Neural cell (in vitro differentiated cells): ENCODE measurements around the gene TRAPPC6A. TPM values are rescaled to one million over a fixed set of nuclear protein-coding genes. Genes with fewer than 3 reads are reported as not detected.

Experiments
- H2AFZ ChIP-seq: fragments of 200-600, 300-800 bp; sonication (generic), shearing (Covaris generic); 2 replicates; pipeline ENCODE4 v1.6.0; 2014; ENCODE audit warnings: low read depth, mild to moderate bottlenecking, antibody characterized with exemption, low read length, moderate library complexity
- H3F3A ChIP-seq: fragments of 200-600 bp; shearing (Covaris generic); 2 replicates; pipeline ENCODE4 v1.6.1; 2016; ENCODE audit warnings: mild to moderate bottlenecking, moderate library complexity, mixed read lengths, antibody characterized with exemption, low read length; ENCODE audit not compliant: insufficient read depth, poor library complexity, severe bottlenecking
- H3K27ac ChIP-seq: fragments of 200-600, 300-800 bp; sonication (generic), shearing (Covaris generic); 2 replicates; pipeline ENCODE4 v1.5.1; 2014; ENCODE audit warnings: mild to moderate bottlenecking, low read length, moderate library complexity
- H3K27me3 ChIP-seq: fragments of 300-800, 200-600 bp; sonication (generic), shearing (Covaris generic); 2 replicates; pipeline ENCODE4 v1.6.0; 2014; ENCODE audit warnings: mild to moderate bottlenecking, low read depth, low read length, moderate library complexity; ENCODE audit not compliant: insufficient read depth
- H3K36me3 ChIP-seq: fragments of 300-800, 200-600 bp; sonication (generic), shearing (Covaris generic); 2 replicates; pipeline ENCODE4 v1.5.1; 2014; ENCODE audit warnings: mild to moderate bottlenecking, antibody characterized with exemption, low read length, moderate library complexity; ENCODE audit not compliant: insufficient read depth
- H3K4me2 ChIP-seq: fragments of 300-800, 200-600 bp; sonication (generic), shearing (Covaris generic); 2 replicates; pipeline ENCODE4 v1.6.0; 2014; ENCODE audit warnings: mild to moderate bottlenecking, low read length
- H3K4me3 ChIP-seq: fragments of 300-800, 200-600 bp; sonication (generic), shearing (Covaris generic); 2 replicates; pipeline ENCODE4 v1.5.1; 2014; ENCODE audit warnings: mild to moderate bottlenecking, low read length, moderate library complexity
- H3K79me2 ChIP-seq: fragments of 200-600 bp; shearing (Covaris generic); replicated peaks from 2 replicates; pipeline ENCODE4 v1.6.0; 2014; ENCODE audit warnings: mild to moderate bottlenecking, low read length, moderate library complexity; ENCODE audit not compliant: insufficient read depth
- H3K9ac ChIP-seq: fragments of 300-800, 200-600 bp; sonication (generic), shearing (Covaris generic); 2 replicates; pipeline ENCODE4 v1.6.1; 2016; ENCODE audit warnings: mild to moderate bottlenecking, low read length, mixed read lengths
- H3K9me2 ChIP-seq: fragments of 200-600 bp; shearing (Covaris generic); 2 replicates; pipeline ENCODE4 v1.6.1; 2016; ENCODE audit warnings: mild to moderate bottlenecking, low read length, mixed read lengths; ENCODE audit not compliant: insufficient read depth
- H3K9me3 ChIP-seq: fragments of 200-600, 300-800 bp; sonication (generic), shearing (Covaris generic); 2 replicates; pipeline ENCODE4 v1.6.1; 2016; ENCODE audit warnings: mild to moderate bottlenecking, mixed run types, low read length, moderate library complexity, mixed read lengths
- H4K20me1 ChIP-seq: fragments of 200-600 bp; shearing (Covaris generic); 2 replicates; pipeline ENCODE4 v1.6.1; 2016; ENCODE audit warnings: mild to moderate bottlenecking, mixed run types; ENCODE audit not compliant: insufficient read depth
- EP300 ChIP-seq: fragments of 450-650 bp; conservative IDR thresholded peaks from 2 replicates; pipeline ENCODE4 v1.6.1; 2014; ENCODE audit warnings: antibody characterized with exemption, mild to moderate bottlenecking, moderate library complexity; ENCODE audit not compliant: poor library complexity, severe bottlenecking
- EZH2 ChIP-seq: fragments of 200-600, 300-800 bp; shearing (Covaris generic), sonication (generic); IDR thresholded peaks from 2 replicates; pipeline ENCODE4 v1.6.1; 2014; ENCODE audit warnings: antibody characterized with exemption, low read length, borderline replicate concordance, mild to moderate bottlenecking; ENCODE audit not compliant: insufficient read depth, poor library complexity, severe bottlenecking
- MXI1 ChIP-seq: fragments of 450-650 bp; conservative IDR thresholded peaks from 2 replicates; pipeline ENCODE4 v1.6.1; 2014; ENCODE audit warnings: antibody characterized with exemption, mild to moderate bottlenecking; ENCODE audit not compliant: poor library complexity, severe bottlenecking
- POLR2AphosphoS5 ChIP-seq: IDR thresholded peaks from 2 replicates; pipeline ENCODE4 v1.6.1; 2012
- RAD21 ChIP-seq: fragments of 450-650 bp; conservative IDR thresholded peaks from 2 replicates; pipeline ENCODE4 v1.6.1; 2014; ENCODE audit warnings: antibody characterized with exemption, mild to moderate bottlenecking, moderate library complexity
- REST ChIP-seq: IDR thresholded peaks from 2 replicates; pipeline ENCODE4 v1.6.1; 2012; ENCODE audit warnings: borderline replicate concordance
- SMC3 ChIP-seq: fragments of 450-650 bp; conservative IDR thresholded peaks from 2 replicates; pipeline ENCODE4 v1.6.1; 2014; ENCODE audit warnings: antibody characterized with exemption, mild to moderate bottlenecking, moderate library complexity; ENCODE audit not compliant: poor library complexity
- TAF1 ChIP-seq: IDR thresholded peaks from 2 replicates; pipeline ENCODE4 v1.6.1; 2012; ENCODE audit warnings: low read depth
- polyA plus RNA-seq: library from polyadenylated mRNA; depleted of rRNA; stranded (reverse); fragments of >200 nt; gene quantifications from 2 replicates; pipeline ENCODE4 v1.2.3, GENCODE V29; 2014
- TF ChIP-seq, protein P1 (sequence below): fragments of 450-650 bp; IDR thresholded peaks from 2 replicates; pipeline ENCODE4 v1.5.1; 2014; ENCODE audit warnings: antibody characterized with exemption, mild to moderate bottlenecking, moderate library complexity; ENCODE audit not compliant: poor library complexity, severe bottlenecking

Gene TRAPPC6A
- polyA plus RNA-seq, 1 donor from 2014 or later = 48.5 TPM

- TF ChIP-seq, protein P1, sequence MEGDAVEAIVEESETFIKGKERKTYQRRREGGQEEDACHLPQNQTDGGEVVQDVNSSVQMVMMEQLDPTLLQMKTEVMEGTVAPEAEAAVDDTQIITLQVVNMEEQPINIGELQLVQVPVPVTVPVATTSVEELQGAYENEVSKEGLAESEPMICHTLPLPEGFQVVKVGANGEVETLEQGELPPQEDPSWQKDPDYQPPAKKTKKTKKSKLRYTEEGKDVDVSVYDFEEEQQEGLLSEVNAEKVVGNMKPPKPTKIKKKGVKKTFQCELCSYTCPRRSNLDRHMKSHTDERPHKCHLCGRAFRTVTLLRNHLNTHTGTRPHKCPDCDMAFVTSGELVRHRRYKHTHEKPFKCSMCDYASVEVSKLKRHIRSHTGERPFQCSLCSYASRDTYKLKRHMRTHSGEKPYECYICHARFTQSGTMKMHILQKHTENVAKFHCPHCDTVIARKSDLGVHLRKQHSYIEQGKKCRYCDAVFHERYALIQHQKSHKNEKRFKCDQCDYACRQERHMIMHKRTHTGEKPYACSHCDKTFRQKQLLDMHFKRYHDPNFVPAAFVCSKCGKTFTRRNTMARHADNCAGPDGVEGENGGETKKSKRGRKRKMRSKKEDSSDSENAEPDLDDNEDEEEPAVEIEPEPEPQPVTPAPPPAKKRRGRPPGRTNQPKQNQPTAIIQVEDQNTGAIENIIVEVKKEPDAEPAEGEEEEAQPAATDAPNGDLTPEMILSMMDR = no peak
- no peak for TF ChIP-seq EZH2
- no peak for TF ChIP-seq REST
- no peak for TF ChIP-seq EP300
- no peak for TF ChIP-seq MXI1
- TF ChIP-seq TAF1 = no peak
- no peak for TF ChIP-seq RAD21
- TF ChIP-seq POLR2AphosphoS5 = no peak
- no peak for TF ChIP-seq SMC3
Measured at GRCh38 chr19:45169602-45170001, 8.4 kb downstream of the TRAPPC6A start.

GRCh38 chr19:45168767-45169351, 9.2 kb downstream of the TRAPPC6A start:
- no peaks in the 10 kb centered on the region for H3K36me3 ChIP-seq
- H3K79me2 ChIP-seq = no peaks in the 10 kb centered on the region

More at GRCh38 chr19:45169602-45170001, 8.4 kb downstream of the TRAPPC6A start:
- no peak overlapping the region for H3K27ac ChIP-seq
- H3K79me2 ChIP-seq = no peaks in the 10 kb centered on the region
- H2AFZ ChIP-seq = no peak overlapping the region
- H3K9ac ChIP-seq = no peak overlapping the region
- H3K27me3 ChIP-seq = no peaks in the 10 kb centered on the region
- H3K4me3 ChIP-seq = no peak overlapping the region
- H3K9me2 ChIP-seq = no peaks in the 10 kb centered on the region
- H3K4me2 ChIP-seq = no peak overlapping the region
- H3F3A ChIP-seq = no peaks in the 10 kb centered on the region
- no peaks in the 10 kb centered on the region for H3K36me3 ChIP-seq
- no peaks in the 10 kb centered on the region for H3K9me3 ChIP-seq
- H4K20me1 ChIP-seq = no peaks in the 10 kb centered on the region

More at GRCh38 chr19:45168767-45169351, 9.2 kb downstream of the TRAPPC6A start:
- TF ChIP-seq SMC3 = no peak
- no peak for TF ChIP-seq RAD21
- TF ChIP-seq EZH2 = no peak
- no peaks in the 10 kb centered on the region for H4K20me1 ChIP-seq
- H3K27me3 ChIP-seq = no peaks in the 10 kb centered on the region
- H3K9me3 ChIP-seq = no peaks in the 10 kb centered on the region
- no peak overlapping the region for H3K27ac ChIP-seq
- no peak overlapping the region for H3K4me2 ChIP-seq
- no peaks in the 10 kb centered on the region for H3K9me2 ChIP-seq
- no peaks in the 10 kb centered on the region for H3F3A ChIP-seq
- H2AFZ ChIP-seq = no peak overlapping the region
- H3K4me3 ChIP-seq = no peak overlapping the region
- H3K9ac ChIP-seq = no peak overlapping the region
